Type B pancreatic cell (in vitro differentiated cells): ENCODE results near the gene ELF2. TPM values are rescaled to one million over a fixed set of nuclear protein-coding genes. Genes with fewer than 3 reads are reported as not detected.

Source experiments
- DNase-seq: peaks from one replicate; pipeline ENCODE4 v3.0.0; 2021; ENCODE audit warnings: mixed read lengths; ENCODE audit not compliant: unreplicated experiment; ENCODE audit errors: extremely low spot score
- H3K27ac Mint-ChIP-seq: 2 replicates; pipeline ENCODE4 v1.8.0; 2021; ENCODE audit warnings: mild to moderate bottlenecking, mixed read lengths
- H3K27me3 Mint-ChIP-seq: 2 replicates; pipeline ENCODE4 v1.8.0; 2021; ENCODE audit warnings: mixed read lengths
- H3K36me3 Mint-ChIP-seq: 2 replicates; pipeline ENCODE4 v1.8.0; 2021; ENCODE audit warnings: mixed read lengths
- H3K4me1 Mint-ChIP-seq: one replicate; pipeline ENCODE4 v1.8.0; 2021; ENCODE audit warnings: mixed read lengths; ENCODE audit not compliant: unreplicated experiment
- H3K4me3 Mint-ChIP-seq: 2 replicates; pipeline ENCODE4 v1.8.0; 2021; ENCODE audit warnings: mild to moderate bottlenecking, mixed read lengths
- H3K9me3 Mint-ChIP-seq: 2 replicates; pipeline ENCODE4 v1.8.0; 2021; ENCODE audit warnings: mixed read lengths
- total RNA-seq: library from RNA; stranded (reverse); gene quantifications from 2 replicates; pipeline ENCODE4 v1.2.1, GENCODE V29; 2021; ENCODE audit warnings: low replicate concordance
- TF ChIP-seq, protein P1 (sequence below): fragments of 200-600 bp; sonication (generic); conservative IDR thresholded peaks from 2 replicates; pipeline ENCODE4 v1.5.0; 2021; ENCODE audit warnings: antibody characterized with exemption, mild to moderate bottlenecking

The ELF2 gene
- total RNA-seq, 1 donor from 2014 or later: 42.1 TPM

DNA sequence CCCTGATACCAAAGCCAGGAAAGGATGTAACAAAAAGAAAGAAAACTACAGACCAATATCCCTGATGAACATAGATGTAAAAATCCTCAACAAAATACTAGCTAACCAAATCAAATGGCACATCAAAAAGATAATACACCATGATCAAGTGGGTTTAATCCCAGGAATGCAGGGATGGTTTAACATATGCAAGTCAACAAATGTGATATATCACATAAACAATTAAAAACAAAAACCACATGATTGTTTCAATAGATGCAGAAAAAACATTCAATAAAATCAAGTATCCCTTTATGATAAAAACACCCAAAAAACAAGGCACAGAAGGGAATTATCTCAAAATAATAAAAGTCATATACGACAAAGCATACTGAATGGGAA is 31.5 kb downstream of the ELF2 start:
- peaks cover 4% of the 10 kb centered on the region for H3K9me3 Mint-ChIP-seq
- peaks cover 5% of the 10 kb centered on the region for H3K36me3 Mint-ChIP-seq
- TF ChIP-seq, protein P1, sequence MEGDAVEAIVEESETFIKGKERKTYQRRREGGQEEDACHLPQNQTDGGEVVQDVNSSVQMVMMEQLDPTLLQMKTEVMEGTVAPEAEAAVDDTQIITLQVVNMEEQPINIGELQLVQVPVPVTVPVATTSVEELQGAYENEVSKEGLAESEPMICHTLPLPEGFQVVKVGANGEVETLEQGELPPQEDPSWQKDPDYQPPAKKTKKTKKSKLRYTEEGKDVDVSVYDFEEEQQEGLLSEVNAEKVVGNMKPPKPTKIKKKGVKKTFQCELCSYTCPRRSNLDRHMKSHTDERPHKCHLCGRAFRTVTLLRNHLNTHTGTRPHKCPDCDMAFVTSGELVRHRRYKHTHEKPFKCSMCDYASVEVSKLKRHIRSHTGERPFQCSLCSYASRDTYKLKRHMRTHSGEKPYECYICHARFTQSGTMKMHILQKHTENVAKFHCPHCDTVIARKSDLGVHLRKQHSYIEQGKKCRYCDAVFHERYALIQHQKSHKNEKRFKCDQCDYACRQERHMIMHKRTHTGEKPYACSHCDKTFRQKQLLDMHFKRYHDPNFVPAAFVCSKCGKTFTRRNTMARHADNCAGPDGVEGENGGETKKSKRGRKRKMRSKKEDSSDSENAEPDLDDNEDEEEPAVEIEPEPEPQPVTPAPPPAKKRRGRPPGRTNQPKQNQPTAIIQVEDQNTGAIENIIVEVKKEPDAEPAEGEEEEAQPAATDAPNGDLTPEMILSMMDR: no peak
- H3K27ac Mint-ChIP-seq: no peak overlapping the region
- no peak for DNase-seq
- no peak overlapping the region for H3K4me3 Mint-ChIP-seq
- no peaks in the 10 kb centered on the region for H3K27me3 Mint-ChIP-seq
- H3K4me1 Mint-ChIP-seq: peaks cover 3% of the 10 kb centered on the region

DNA sequence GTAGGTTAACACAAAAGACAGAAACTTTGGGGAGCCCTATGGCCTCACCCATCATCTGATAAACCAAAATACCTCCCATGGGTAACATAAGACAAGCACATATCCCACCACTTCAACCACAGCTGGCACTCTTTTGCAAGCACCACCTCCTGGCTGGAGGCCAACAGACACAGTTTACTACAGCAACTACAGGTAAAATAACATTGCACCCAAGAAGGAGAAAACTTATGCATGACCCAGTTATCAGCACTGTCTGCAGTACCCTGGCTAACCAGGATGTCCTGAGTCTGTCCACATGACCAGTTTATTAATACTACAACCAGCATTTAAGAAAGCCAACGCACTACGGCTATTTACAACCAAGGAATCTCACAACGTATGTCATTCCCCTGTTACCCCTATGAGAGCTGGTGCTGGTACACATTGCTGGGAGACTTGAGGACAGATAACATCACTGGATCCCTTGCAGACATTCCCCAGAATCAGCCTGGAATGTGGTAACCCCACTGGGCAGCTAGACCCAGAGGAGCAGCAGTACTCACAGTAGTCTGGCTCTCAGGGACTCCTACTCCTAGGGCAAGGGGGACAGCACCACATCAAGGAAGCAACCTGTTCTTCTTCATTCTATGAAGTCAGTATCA is 32.0 kb downstream of the ELF2 start:
- Mint-ChIP-seq H3K4me3 (no peak overlapping the region), H3K27me3 (no peaks in the 10 kb centered on the region), H3K36me3 (peaks cover 5% of the 10 kb centered on the region), H3K27ac (no peak overlapping the region), H3K4me1 (peaks cover 3% of the 10 kb centered on the region), H3K9me3 (peaks cover 4% of the 10 kb centered on the region)
- TF ChIP-seq, protein P1: no peak
- DNase-seq: no peak

DNA sequence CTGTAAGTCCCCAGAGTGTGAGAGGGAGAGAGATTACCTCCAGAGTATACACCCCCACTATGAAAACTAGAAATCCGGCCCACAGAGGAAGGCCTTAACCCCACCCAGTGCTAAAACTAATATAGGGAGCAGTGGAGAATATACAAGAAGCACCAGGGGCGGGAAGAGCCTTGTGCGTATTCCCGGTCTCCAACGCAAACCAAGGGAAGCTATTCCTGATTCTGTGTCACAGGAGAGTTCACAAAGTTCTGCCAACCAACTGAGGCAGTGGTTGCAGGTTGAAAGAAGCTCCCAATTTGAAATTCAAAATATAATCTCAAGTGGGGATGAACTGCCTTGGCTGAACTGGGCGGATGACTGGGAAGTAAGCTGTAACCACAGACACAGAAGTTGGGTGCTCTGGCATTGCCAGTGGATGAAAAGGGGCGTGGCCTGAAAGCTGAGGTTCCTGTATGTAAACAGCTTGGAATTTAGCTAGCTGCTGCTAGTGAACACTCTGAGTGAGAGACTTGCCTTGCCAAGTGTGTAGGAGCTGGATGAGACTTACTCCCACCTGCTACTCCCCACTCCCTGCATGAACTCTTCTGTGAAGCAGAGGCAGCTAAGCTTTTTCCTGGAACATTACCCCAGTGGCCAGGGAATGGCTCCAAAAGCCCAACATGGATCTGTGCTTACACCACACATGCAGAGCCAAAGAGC is 32.7 kb downstream of the ELF2 start:
- Mint-ChIP-seq H3K4me1 (peaks cover 3% of the 10 kb centered on the region), H3K4me3 (no peak overlapping the region), H3K9me3 (peaks cover 4% of the 10 kb centered on the region), H3K36me3 (peaks cover 5% of the 10 kb centered on the region), H3K27ac (no peak overlapping the region), H3K27me3 (no peaks in the 10 kb centered on the region)
- TF ChIP-seq, protein P1: no peak
- no peak for DNase-seq

DNA sequence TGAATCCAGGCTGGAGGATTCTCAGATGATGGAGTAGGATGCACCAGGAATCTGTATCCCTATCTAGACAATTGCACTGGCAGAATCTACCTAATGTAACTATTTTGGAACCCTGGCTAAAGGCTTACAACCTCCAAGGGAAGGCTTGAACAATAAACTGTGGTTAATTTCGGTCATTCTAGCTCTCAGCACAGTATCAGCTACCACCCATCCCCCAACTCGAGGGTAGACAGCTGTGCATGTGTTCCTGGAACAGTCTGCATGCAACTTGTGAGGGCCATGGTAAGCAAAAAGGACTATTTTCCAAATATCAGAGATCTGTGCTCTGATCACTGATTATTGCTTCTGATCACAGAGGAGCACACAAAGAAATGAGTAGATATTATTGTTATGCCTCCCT is 34.0 kb downstream of the ELF2 start:
- Mint-ChIP-seq H3K4me1 (peaks cover 3% of the 10 kb centered on the region), H3K27me3 (no peaks in the 10 kb centered on the region), H3K36me3 (peaks cover 5% of the 10 kb centered on the region), H3K9me3 (peaks cover 4% of the 10 kb centered on the region), H3K27ac (no peak overlapping the region), H3K4me3 (no peak overlapping the region)
- TF ChIP-seq, protein P1: no peak
- DNase-seq: no peak

DNA sequence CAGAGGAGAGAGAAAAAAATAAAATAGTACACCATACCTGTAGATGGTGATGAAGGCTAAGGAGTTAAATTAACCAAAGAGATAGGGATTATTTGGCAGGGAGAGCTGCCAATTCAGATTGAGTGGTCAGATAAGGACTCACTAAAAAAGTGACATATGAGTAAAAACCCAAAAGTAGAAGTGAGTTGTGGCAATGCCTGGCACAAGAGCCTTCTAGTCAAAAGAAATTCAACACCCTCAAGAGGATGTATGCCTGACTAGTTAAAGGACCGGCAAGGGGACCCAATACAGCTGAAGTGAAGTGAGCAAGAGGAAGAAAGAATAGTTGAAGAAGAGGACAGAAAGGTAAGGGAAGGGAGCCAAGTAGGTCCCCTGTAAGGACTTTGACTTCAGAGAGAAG is 34.9 kb downstream of the ELF2 start:
- peaks cover 3% of the 10 kb centered on the region for H3K4me1 Mint-ChIP-seq
- H3K27me3 Mint-ChIP-seq: no peaks in the 10 kb centered on the region
- no peak overlapping the region for H3K4me3 Mint-ChIP-seq
- no peak overlapping the region for H3K27ac Mint-ChIP-seq
- DNase-seq: no peak
- TF ChIP-seq, protein P1: no peak
- peaks cover 4% of the 10 kb centered on the region for H3K9me3 Mint-ChIP-seq
- peaks cover 7% of the 10 kb centered on the region for H3K36me3 Mint-ChIP-seq
